Measurements from ENCODE around the gene NCOA7.

- TF ChIP-seq CTCF (IDR thresholded peaks at IDR 0.05) (peak in 3 of 4 donors; percentile 19 to 40 (median 20)), POLR2A (IDR thresholded peaks at IDR 0.05) (no peak)
These were observed 162.2 kb downstream of the NCOA7 start for GRCh38 chr6:125952764-125953501.

Measured in right lobe of liver (tissue), 4 donors.